B cell (primary cell): Measurements from ENCODE around the gene CACNA2D3. TPM values are rescaled to one million over a fixed set of nuclear protein-coding genes. Genes with fewer than 3 reads are reported as not detected.

ENCODE experiments used
- ATAC-seq: fragments of 200-7000 bp; cut with Tn5 transposase; one replicate; pipeline ENCODE4 v1.10.0; 2021; ENCODE audit warnings: low read depth, mild to moderate bottlenecking, moderate number of reproducible peaks, moderate library complexity
- CTCF ChIA-PET: fragments of 350-600 bp; sonication (Branson Sonifier 250); formaldehyde crosslinking; loops from one replicate; lab custom pipeline; 2021; ENCODE audit warnings: antibody characterized with exemption, inconsistent platforms; lab: Charles Lee
- POLR2A ChIA-PET: fragments of 350-600 bp; sonication (Branson Sonifier 250); formaldehyde crosslinking; loops from one replicate; lab custom pipeline; 2021; ENCODE audit warnings: antibody characterized with exemption; lab: Charles Lee
- DNase-seq: peaks from one replicate; pipeline ENCODE4 v3.0.0; 2013
- H2AFZ ChIP-seq: 2 replicates; pipeline ENCODE4 v1.6.1; 2012; ENCODE audit warnings: mild to moderate bottlenecking, low read depth, low read length; ENCODE audit not compliant: insufficient read depth, poor library complexity, severe bottlenecking
- H3K27ac ChIP-seq, 2 donors: 1 replicate in 1 of 2; 2 replicates in 1 of 2; pipeline ENCODE4 v1.5.1; 2012 to 2013; ENCODE audit warnings: low read length in 2 of 2, mild to moderate bottlenecking in 2 of 2, moderate library complexity in 1 of 2
- H3K27me3 ChIP-seq, 4 experiments: fragments of 200-600 bp in 1 of 4; sonication (generic) in 1 of 4; replicated peaks in 1 of 4; 1 replicate in 2 of 4; 2 replicates in 2 of 4; pipeline versions ENCODE4 v1.6.1 to v1.7.0; 2013 to 2016; ENCODE audit warnings: low read length in 3 of 4, mild to moderate bottlenecking in 2 of 4, mixed read lengths in 1 of 4, moderate library complexity in 1 of 4; ENCODE audit not compliant: insufficient read depth in 4 of 4, control insufficient read depth in 3 of 4; ENCODE audit errors: control extremely low read depth in 1 of 4
- H3K36me3 ChIP-seq, 2 experiments: replicated peaks in 1 of 2; 1 replicate in 1 of 2; 2 replicates in 1 of 2; pipeline versions ENCODE4 v1.6.1 to v1.7.1; 2013; ENCODE audit warnings: low read length in 1 of 2; ENCODE audit not compliant: insufficient read depth in 2 of 2, control insufficient read depth in 1 of 2; ENCODE audit errors: control extremely low read depth in 1 of 2, extremely low read depth in 1 of 2
- H3K4me1 ChIP-seq, 2 donors: fragments of 200-600 bp in 1 of 2; sonication (generic) in 1 of 2; 1 replicate in 1 of 2; 2 replicates in 1 of 2; pipeline versions ENCODE4 v1.5.1 to v1.6.1; 2013 to 2017; ENCODE audit warnings: low read length in 2 of 2; ENCODE audit not compliant: control insufficient read depth in 2 of 2, insufficient read depth in 2 of 2
- H3K4me2 ChIP-seq: replicated peaks from 2 replicates; pipeline ENCODE3; 2012; ENCODE audit warnings: mild to moderate bottlenecking, low read depth, low read length; ENCODE audit not compliant: poor library complexity, severe bottlenecking
- H3K4me3 ChIP-seq, 5 experiments: fragments of 200-600 bp in 1 of 5; sonication (generic) in 1 of 5; 1 replicate in 3 of 5; 2 replicates in 2 of 5; pipeline versions ENCODE4 v1.5.1 to v1.7.0; 2011 to 2016; ENCODE audit warnings: low read length in 4 of 5, mild to moderate bottlenecking in 4 of 5, low read depth in 2 of 5, control low read depth in 1 of 5, moderate library complexity in 1 of 5; ENCODE audit not compliant: insufficient read depth in 1 of 5; ENCODE audit errors: control extremely low read depth in 1 of 5, extremely low read depth in 1 of 5
- H3K79me2 ChIP-seq: fragments of 200-600 bp; sonication (generic); one replicate; pipeline ENCODE4 v1.6.0; 2016; ENCODE audit warnings: low read length; ENCODE audit not compliant: control insufficient read depth, insufficient read depth
- H3K9ac ChIP-seq: fragments of 200-600 bp; sonication (generic); 2 replicates; pipeline ENCODE4 v1.6.1; 2017; ENCODE audit warnings: mild to moderate bottlenecking, low read length, moderate library complexity
- H3K9me3 ChIP-seq, 3 donors: one replicate each; pipeline versions ENCODE4 v1.6.1 to v1.7.1; 2013; ENCODE audit warnings: low read length in 2 of 3; ENCODE audit not compliant: control insufficient read depth in 2 of 3, insufficient read depth in 1 of 3; ENCODE audit errors: control extremely low read depth in 1 of 3
- H4K20me1 ChIP-seq: 2 replicates; pipeline ENCODE4 v1.6.0; 2012; ENCODE audit warnings: mild to moderate bottlenecking, low read length; ENCODE audit not compliant: insufficient read depth, control insufficient read depth, poor library complexity, severe bottlenecking
- H3K27ac Mint-ChIP-seq: one replicate; pipeline ENCODE4 v1.8.0; 2021; ENCODE audit warnings: mixed read lengths
- H3K27me3 Mint-ChIP-seq: one replicate; pipeline ENCODE4 v1.8.0; 2021; ENCODE audit warnings: mixed read lengths
- H3K4me1 Mint-ChIP-seq: one replicate; pipeline ENCODE4 v1.8.0; 2021; ENCODE audit warnings: mixed read lengths
- H3K4me3 Mint-ChIP-seq: one replicate; pipeline ENCODE4 v1.8.0; 2021; ENCODE audit warnings: mixed read lengths
- H3K9me3 Mint-ChIP-seq: one replicate; pipeline ENCODE4 v1.8.0; 2022; ENCODE audit warnings: mixed read lengths; ENCODE audit not compliant: insufficient read depth
- EZH2 ChIP-seq: IDR thresholded peaks from 2 replicates; pipeline ENCODE4 v1.6.1; 2012; ENCODE audit warnings: borderline replicate concordance, low read depth, mild to moderate bottlenecking, moderate library complexity, low read length; ENCODE audit not compliant: insufficient read depth, poor library complexity, severe bottlenecking
- WGBS: methylation state at CpG from one replicate; pipeline ENCODE4 v1.1.5; 2013; ENCODE audit warnings: missing lambda C conversion rate; ENCODE audit not compliant: insufficient coverage; 5-methylcytosine and 5-hydroxymethylcytosine counted together
- intact Hi-C: fragments of 100-400 bp; cut with micrococcal nuclease; formaldehyde crosslinking; loops from one replicate; pipeline ENCODE4 v1.10.0; 2022
- polyA plus RNA-seq: library from polyadenylated mRNA; depleted of rRNA; stranded (reverse); fragments of >200 nt; gene quantifications from 2 replicates; pipeline ENCODE4 v1.2.3, GENCODE V29; 2012
- total RNA-seq, 2 donors: library from RNA; stranded (reverse); fragments of 120-200 nt in 1 of 2; gene quantifications; 1 replicate in 1 of 2; 2 replicates in 1 of 2; pipeline versions ENCODE4 v1.2.3 to v1.2.4, GENCODE V29; 2013 to 2022
- TF ChIP-seq, protein P1 (sequence below): fragments of 200-600 bp; IDR thresholded peaks from one replicate; pipeline ENCODE4 v1.8.0; 2022; ENCODE audit warnings: antibody characterized with exemption, mild to moderate bottlenecking

CACNA2D3 gene
- total and polyA plus RNA-seq, 2 donors (not counting 1 experiment from before 2014, with no cell fraction given), result not detected

DNA sequence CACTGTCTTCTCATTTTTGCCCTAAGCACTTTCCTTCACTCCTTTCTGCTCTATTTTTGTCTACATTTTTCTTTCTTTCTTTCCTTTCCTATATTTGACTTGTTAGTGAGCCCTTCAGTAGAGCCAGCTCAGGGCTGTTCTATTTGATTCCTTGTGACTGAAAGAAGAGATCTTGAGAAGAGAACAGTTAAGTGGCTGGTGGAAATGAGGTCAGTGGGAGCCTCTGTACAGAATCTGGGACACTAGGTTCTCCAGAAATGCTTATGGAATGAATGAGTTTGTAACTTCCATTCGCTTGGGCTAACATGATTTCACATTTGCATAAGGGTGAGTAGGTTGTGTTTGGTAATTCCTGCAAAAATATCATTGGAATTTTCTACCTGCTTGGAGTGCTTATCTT, 45.6 kb downstream of the CACNA2D3 start:
- Mint-ChIP-seq H3K27ac (no peak overlapping the region), H3K9me3 (no peaks in the 10 kb centered on the region), H3K4me3 (no peak overlapping the region), H3K4me1 (no peaks in the 10 kb centered on the region), H3K27me3 (no peaks in the 10 kb centered on the region)
- Histone ChIP-seq H3K4me1 (no peaks in the 10 kb centered on the region), H3K79me2 (no peaks in the 10 kb centered on the region), H2AFZ (no peak overlapping the region), H3K9me3 (no peaks in the 10 kb centered on the region), H3K27me3 (no peaks in the 10 kb centered on the region), H3K4me2 (no peak overlapping the region), H4K20me1 (no peaks in the 10 kb centered on the region), H3K36me3 (no peaks in the 10 kb centered on the region), H3K27ac (no peak overlapping the region), H3K4me3 (no peak overlapping the region), H3K9ac (no peak overlapping the region)
- POLR2A ChIA-PET, result no interaction called here
- 100% methylated on average over 1 of the region's 1 CpG for WGBS
- no peak for DNase-seq
- no peak for ATAC-seq
- CTCF ChIA-PET, result no interaction called here
- intact Hi-C loops, result no loop called here
- TF ChIP-seq EZH2, result no peak
- TF ChIP-seq, protein P1, sequence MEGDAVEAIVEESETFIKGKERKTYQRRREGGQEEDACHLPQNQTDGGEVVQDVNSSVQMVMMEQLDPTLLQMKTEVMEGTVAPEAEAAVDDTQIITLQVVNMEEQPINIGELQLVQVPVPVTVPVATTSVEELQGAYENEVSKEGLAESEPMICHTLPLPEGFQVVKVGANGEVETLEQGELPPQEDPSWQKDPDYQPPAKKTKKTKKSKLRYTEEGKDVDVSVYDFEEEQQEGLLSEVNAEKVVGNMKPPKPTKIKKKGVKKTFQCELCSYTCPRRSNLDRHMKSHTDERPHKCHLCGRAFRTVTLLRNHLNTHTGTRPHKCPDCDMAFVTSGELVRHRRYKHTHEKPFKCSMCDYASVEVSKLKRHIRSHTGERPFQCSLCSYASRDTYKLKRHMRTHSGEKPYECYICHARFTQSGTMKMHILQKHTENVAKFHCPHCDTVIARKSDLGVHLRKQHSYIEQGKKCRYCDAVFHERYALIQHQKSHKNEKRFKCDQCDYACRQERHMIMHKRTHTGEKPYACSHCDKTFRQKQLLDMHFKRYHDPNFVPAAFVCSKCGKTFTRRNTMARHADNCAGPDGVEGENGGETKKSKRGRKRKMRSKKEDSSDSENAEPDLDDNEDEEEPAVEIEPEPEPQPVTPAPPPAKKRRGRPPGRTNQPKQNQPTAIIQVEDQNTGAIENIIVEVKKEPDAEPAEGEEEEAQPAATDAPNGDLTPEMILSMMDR, result no peak

DNA sequence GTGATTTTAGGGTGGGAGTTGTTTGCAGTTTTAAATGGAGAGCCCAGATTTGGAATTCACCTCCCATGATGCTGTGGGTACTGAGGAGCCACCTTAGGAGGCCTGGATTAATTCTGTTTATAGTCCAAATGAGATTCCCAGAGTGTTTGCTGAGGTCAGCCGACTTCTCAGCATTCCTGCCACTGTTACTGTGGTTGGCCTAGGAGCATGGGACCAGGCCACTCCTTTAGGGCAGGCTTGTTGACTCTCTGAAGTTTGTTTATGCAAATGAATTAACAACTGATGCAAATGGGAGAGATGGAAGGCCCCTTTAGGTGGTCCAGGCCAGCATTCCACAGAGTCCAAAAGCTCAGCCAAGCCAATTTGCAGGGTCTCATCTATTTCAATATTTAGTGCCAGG, 46.1 kb downstream of the CACNA2D3 start:
- 100% methylated on average over 1 of the region's 1 CpG for WGBS
- CTCF ChIA-PET, result no interaction called here

More for the DNA sequence above, 46.1 kb downstream of the CACNA2D3 start:
- Histone ChIP-seq H2AFZ (no peak overlapping the region), H3K27ac (no peak overlapping the region), H3K27me3 (no peaks in the 10 kb centered on the region), H4K20me1 (no peaks in the 10 kb centered on the region), H3K4me1 (no peaks in the 10 kb centered on the region), H3K4me3 (no peak overlapping the region), H3K9ac (no peak overlapping the region), H3K9me3 (no peaks in the 10 kb centered on the region), H3K36me3 (no peaks in the 10 kb centered on the region), H3K79me2 (no peaks in the 10 kb centered on the region), H3K4me2 (no peak overlapping the region)
- Mint-ChIP-seq H3K4me1 (no peaks in the 10 kb centered on the region), H3K27ac (no peak overlapping the region), H3K9me3 (no peaks in the 10 kb centered on the region), H3K4me3 (no peak overlapping the region), H3K27me3 (no peaks in the 10 kb centered on the region)
- ATAC-seq (no peak), DNase-seq (no peak)
- TF ChIP-seq, protein P1, result no peak
- no peak for TF ChIP-seq EZH2
- POLR2A ChIA-PET, result no interaction called here
- intact Hi-C loops, result no loop called here
